Endothelial cell of umbilical vein (primary cell): ENCODE results near the gene POLR1D. TPM values are rescaled to one million over a fixed set of nuclear protein-coding genes. Genes with fewer than 3 reads are reported as not detected.
"Not testable (repeated sequence)": the region's sequence is repeated elsewhere in the genome, so short reads cannot be mapped to it uniquely, and the experiment has no call there.

Source experiments
- BruUV-seq: library from RNA; stranded (reverse); fragments of 400-500 nt; replicated peaks from 2 replicates; lab custom pipeline; 2021; lab: Mats Ljungman, UMichigan
- CTCF ChIA-PET: fragments of 300-600, 350-600 bp; sonication (Branson Sonifier 250); formaldehyde crosslinking; loops from one replicate; lab custom pipeline; 2021; ENCODE audit warnings: antibody characterized with exemption, inconsistent platforms; lab: Charles Lee
- POLR2A ChIA-PET: fragments of 300-600, 350-600 bp; sonication (Branson Sonifier 250); formaldehyde crosslinking; loops from one replicate; lab custom pipeline; 2021; ENCODE audit warnings: antibody characterized with exemption, inconsistent platforms; lab: Charles Lee
- DNase-seq: peaks from one replicate; pipeline ENCODE4 v3.0.0-alpha.2; 2011; ENCODE audit warnings: low read depth, low spot score
- FAIRE-seq: peaks from 2 replicates; lab custom pipeline; 2011; peaks lifted over from hg19 to GRCh38; lab: Jason Lieb, UNC
- H2AFZ ChIP-seq: 2 replicates; pipeline ENCODE4 v1.6.0; 2012; ENCODE audit warnings: low read depth, low read length, control low read depth, inconsistent platforms
- H3K27ac ChIP-seq: 2 replicates; pipeline ENCODE4 v1.5.1; 2011; ENCODE audit warnings: low read depth, mild to moderate bottlenecking, control low read depth, low read length, moderate library complexity; ENCODE audit not compliant: insufficient read depth
- H3K27me3 ChIP-seq, 2 experiments: 2 replicates each; pipeline versions ENCODE4 v1.6.0 to v1.6.1; 2011; ENCODE audit warnings: low read length in 2 of 2, mixed read lengths in 1 of 2; ENCODE audit not compliant: control insufficient read depth in 2 of 2, insufficient read depth in 2 of 2
- H3K36me3 ChIP-seq, 2 experiments: 2 replicates in 1 of 2; 3 replicates in 1 of 2; pipeline ENCODE4 v1.5.1; 2011; ENCODE audit warnings: low read length in 2 of 2, mild to moderate bottlenecking in 1 of 2, moderate library complexity in 1 of 2; ENCODE audit not compliant: control insufficient read depth in 2 of 2, insufficient read depth in 2 of 2; ENCODE audit errors: extremely low read depth in 1 of 2
- H3K4me1 ChIP-seq: 3 replicates; pipeline ENCODE4 v1.5.1; 2011; ENCODE audit warnings: mild to moderate bottlenecking, low read length; ENCODE audit not compliant: control insufficient read depth, insufficient read depth; ENCODE audit errors: extremely low read depth
- H3K4me2 ChIP-seq: 2 replicates; pipeline ENCODE4 v1.6.1; 2011; ENCODE audit warnings: low read length, control low read depth, mixed read lengths; ENCODE audit not compliant: insufficient read depth
- H3K4me3 ChIP-seq, 3 experiments: fragments of 200-600 bp in 1 of 3; sonication (generic), shearing (Covaris generic) in 1 of 3; replicated peaks in 1 of 3; 2 replicates each; pipeline ENCODE4 v1.5.1; 2011 to 2016; ENCODE audit warnings: control low read depth in 3 of 3, low read length in 3 of 3, mild to moderate bottlenecking in 2 of 3, inconsistent platforms in 1 of 3, low read depth in 1 of 3, moderate library complexity in 1 of 3; ENCODE audit not compliant: insufficient read depth in 1 of 3
- H3K79me2 ChIP-seq: 2 replicates; pipeline ENCODE4 v1.6.0; 2012; ENCODE audit warnings: low read length, inconsistent platforms; ENCODE audit not compliant: control insufficient read depth, insufficient read depth
- H3K9ac ChIP-seq: replicated peaks from 2 replicates; pipeline ENCODE3; 2011; ENCODE audit warnings: low read length, control low read depth; ENCODE audit not compliant: insufficient read depth; ENCODE audit errors: extremely low read depth
- H3K9me1 ChIP-seq: replicated peaks from 3 replicates; pipeline ENCODE4 v1.6.0; 2011; ENCODE audit warnings: mild to moderate bottlenecking, low read length; ENCODE audit not compliant: control insufficient read depth, insufficient read depth; ENCODE audit errors: extremely low read depth
- H3K9me3 ChIP-seq: replicated peaks from 2 replicates; pipeline ENCODE4 v1.5.1; 2012; ENCODE audit warnings: low read length, inconsistent platforms; ENCODE audit not compliant: control insufficient read depth, insufficient read depth
- H4K20me1 ChIP-seq: replicated peaks from 2 replicates; pipeline ENCODE3; 2011; ENCODE audit warnings: mild to moderate bottlenecking, low read length; ENCODE audit not compliant: control insufficient read depth, insufficient read depth; ENCODE audit errors: extremely low read depth
- FOS ChIP-seq: IDR thresholded peaks from 2 replicates; pipeline ENCODE4 v1.6.1; 2011; ENCODE audit warnings: mild to moderate bottlenecking, low read length, moderate library complexity, borderline replicate concordance; ENCODE audit not compliant: insufficient read depth
- GATA2 ChIP-seq: IDR thresholded peaks from 2 replicates; pipeline ENCODE4 v1.7.0; 2011; ENCODE audit warnings: low read depth, mild to moderate bottlenecking, moderate library complexity, mixed read lengths, low read length; ENCODE audit not compliant: insufficient read length, insufficient read depth
- MYC ChIP-seq: IDR thresholded peaks from one replicate; pipeline ENCODE4 v1.6.1; 2011; ENCODE audit warnings: mild to moderate bottlenecking, low read depth, low read length
- POLR2A ChIP-seq: IDR thresholded peaks from 2 replicates; pipeline ENCODE4 v1.6.1; 2012; ENCODE audit warnings: low read depth, mild to moderate bottlenecking, control low read depth, low read length
- POLR2AphosphoS5 ChIP-seq: IDR thresholded peaks from 2 replicates; pipeline ENCODE4 v1.6.1; 2012; ENCODE audit warnings: low read depth, mild to moderate bottlenecking, control low read depth, low read length, moderate library complexity; ENCODE audit not compliant: insufficient read depth
- dilution Hi-C: fragments of 300-500 bp; cut with MboI; formaldehyde crosslinking; loops from one replicate; pipeline ENCODE4 v1.15.0; 2019; ENCODE audit warnings: low sequenced_read_pairs; ENCODE audit not compliant: extremely low pct_ligation_motif_present
- intact Hi-C: fragments of 100-400 bp; cut with micrococcal nuclease; formaldehyde crosslinking; loops from one replicate; pipeline ENCODE4 v1.10.0; 2022
- polyA plus RNA-seq, 4 experiments: library from polyadenylated mRNA; depleted of rRNA in 3 of 4; stranded (reverse) in 3 of 4; unstranded in 1 of 4; fragments of >200 nt; gene quantifications; 2 replicates each; pipeline versions ENCODE4 v1.2.1 to v1.2.3, GENCODE V29; 2011 to 2012; ENCODE audit warnings: missing spikeins in 1 of 4
- total RNA-seq: library from RNA; stranded (reverse); gene quantifications from 2 replicates; pipeline ENCODE4 v1.2.3, GENCODE V29; 2021
- TF ChIP-seq, protein P1 (sequence below), 2 donors: IDR thresholded peaks; 1 replicate in 1 of 2; 2 replicates in 1 of 2; pipeline ENCODE4 v1.5.1; 2011; ENCODE audit warnings: low read length in 2 of 2, mild to moderate bottlenecking in 2 of 2, moderate library complexity in 2 of 2, control low read depth in 1 of 2, inconsistent platforms in 1 of 2, low read depth in 1 of 2; ENCODE audit not compliant: insufficient read depth in 1 of 2; ENCODE audit errors: extremely low read depth in 1 of 2
- TF ChIP-seq, protein P2 (sequence below): IDR thresholded peaks from 2 replicates; pipeline ENCODE4 v1.6.1; 2011; ENCODE audit not compliant: insufficient read depth, insufficient read length

The POLR1D gene
- total and polyA plus RNA-seq, 2 donors (not counting 3 experiments of a cell fraction or from before 2014, with no cell fraction given): 90.7 to 111 TPM

DNA sequence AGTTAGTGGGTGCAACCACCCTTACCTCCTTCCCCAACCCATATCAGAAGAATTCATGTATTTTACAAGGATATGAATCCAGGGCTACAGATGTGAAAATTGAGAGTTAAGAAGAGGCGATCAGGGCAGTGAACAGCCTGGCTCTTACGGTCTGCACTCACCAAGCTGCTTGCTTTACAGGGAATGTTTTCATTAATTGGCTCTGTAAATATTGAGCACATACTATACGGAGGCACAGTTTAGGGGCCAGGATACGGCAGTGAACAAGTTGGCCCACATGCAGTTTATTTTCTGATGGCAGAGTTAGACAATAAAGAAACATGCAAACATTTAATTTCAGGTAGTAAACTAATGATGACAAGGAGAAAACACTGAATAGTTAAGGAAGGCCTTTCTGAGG, 6.4 kb downstream of the POLR1D start:
- no peak for DNase-seq
- no peak overlapping the region for H3K9ac ChIP-seq
- FAIRE-seq: no peak
- no peaks in the 10 kb centered on the region for H3K9me1 ChIP-seq
- H3K79me2 ChIP-seq: peaks cover 57% of the 10 kb centered on the region
- no peak overlapping the region for H2AFZ ChIP-seq
- H3K4me3 ChIP-seq: no peak overlapping the region
- POLR2A ChIA-PET: no interaction called here
- no peak overlapping the region for H3K27ac ChIP-seq
- no peaks in the 10 kb centered on the region for H4K20me1 ChIP-seq
- H3K4me2 ChIP-seq: no peak overlapping the region
- peaks cover 2 to 4% of the 10 kb centered on the region in 2 experiments for H3K36me3 ChIP-seq
- no peaks in the 10 kb centered on the region for H3K27me3 ChIP-seq
- dilution Hi-C loops (no loop called here), intact Hi-C loops (loop anchor here (10.0 kb wide), 1 partner anchor 167 kb away; the partner anchor contains the start of gene GSX1)
- TF ChIP-seq, protein P1, sequence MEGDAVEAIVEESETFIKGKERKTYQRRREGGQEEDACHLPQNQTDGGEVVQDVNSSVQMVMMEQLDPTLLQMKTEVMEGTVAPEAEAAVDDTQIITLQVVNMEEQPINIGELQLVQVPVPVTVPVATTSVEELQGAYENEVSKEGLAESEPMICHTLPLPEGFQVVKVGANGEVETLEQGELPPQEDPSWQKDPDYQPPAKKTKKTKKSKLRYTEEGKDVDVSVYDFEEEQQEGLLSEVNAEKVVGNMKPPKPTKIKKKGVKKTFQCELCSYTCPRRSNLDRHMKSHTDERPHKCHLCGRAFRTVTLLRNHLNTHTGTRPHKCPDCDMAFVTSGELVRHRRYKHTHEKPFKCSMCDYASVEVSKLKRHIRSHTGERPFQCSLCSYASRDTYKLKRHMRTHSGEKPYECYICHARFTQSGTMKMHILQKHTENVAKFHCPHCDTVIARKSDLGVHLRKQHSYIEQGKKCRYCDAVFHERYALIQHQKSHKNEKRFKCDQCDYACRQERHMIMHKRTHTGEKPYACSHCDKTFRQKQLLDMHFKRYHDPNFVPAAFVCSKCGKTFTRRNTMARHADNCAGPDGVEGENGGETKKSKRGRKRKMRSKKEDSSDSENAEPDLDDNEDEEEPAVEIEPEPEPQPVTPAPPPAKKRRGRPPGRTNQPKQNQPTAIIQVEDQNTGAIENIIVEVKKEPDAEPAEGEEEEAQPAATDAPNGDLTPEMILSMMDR (IDR thresholded peaks at IDR 0.05; ENCODE audit: extremely low read depth in 1 of 2, insufficient read depth in 1 of 2, low read depth in 1 of 2, low read length in 2 of 2): no peak
- TF ChIP-seq FOS (no peak), POLR2A (no peak), GATA2 (no peak), MYC (no peak), POLR2AphosphoS5 (no peak)
- TF ChIP-seq, protein P2, sequence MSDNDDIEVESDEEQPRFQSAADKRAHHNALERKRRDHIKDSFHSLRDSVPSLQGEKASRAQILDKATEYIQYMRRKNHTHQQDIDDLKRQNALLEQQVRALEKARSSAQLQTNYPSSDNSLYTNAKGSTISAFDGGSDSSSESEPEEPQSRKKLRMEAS: no peak
- no peaks in the 10 kb centered on the region for H3K9me3 ChIP-seq
- H3K4me1 ChIP-seq: no peaks in the 10 kb centered on the region
- CTCF ChIA-PET: interaction anchor here (0.7 kb wide), 1 partner anchor 10 kb away, joined by 3 read pairs; no protein-coding TSS in a partner anchor
- no TSS peak for BruUV-seq

DNA sequence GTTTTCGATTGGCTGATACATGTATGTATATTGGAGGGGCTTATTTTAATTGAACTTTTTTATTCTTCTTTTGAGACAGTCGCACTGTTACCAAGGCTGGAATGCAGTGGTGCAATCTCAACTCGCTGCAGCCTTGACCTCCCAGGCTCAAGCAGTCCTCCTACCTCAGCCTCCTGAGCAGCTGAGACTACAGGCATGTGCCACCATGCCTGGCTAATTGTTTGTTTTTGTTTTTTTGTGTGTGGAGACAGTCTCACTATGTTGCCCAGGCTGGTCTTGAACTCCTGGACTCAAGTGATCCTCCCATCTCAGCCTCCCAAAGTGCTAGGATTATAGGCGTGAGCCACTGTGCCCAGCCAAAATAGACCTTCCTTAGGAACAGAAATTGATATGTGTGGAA, 7.1 kb downstream of the POLR1D start:
- H3K9me3 ChIP-seq, POLR2A ChIA-PET, dilution Hi-C loops, H3K4me3 ChIP-seq, BruUV-seq, H3K4me1 ChIP-seq, H3K27ac ChIP-seq, FAIRE-seq, H3K36me3 ChIP-seq, CTCF ChIA-PET, DNase-seq, H3K9me1 ChIP-seq, H3K27me3 ChIP-seq, H3K9ac ChIP-seq, H4K20me1 ChIP-seq, H3K4me2 ChIP-seq, H2AFZ ChIP-seq: not testable (repeated sequence)
- intact Hi-C loops: loop anchor here (10.0 kb wide), 1 partner anchor 166 kb away; the partner anchor contains the start of gene GSX1
- H3K79me2 ChIP-seq: peaks cover 54% of the 10 kb centered on the region
